BE2C (cell line): ENCODE results near the gene ARHGEF37. TPM values are rescaled to one million over a fixed set of nuclear protein-coding genes. Genes with fewer than 3 reads are reported as not detected.
"Not testable (repeated sequence)": the region's sequence is repeated elsewhere in the genome, so short reads cannot be mapped to it uniquely, and the experiment has no call there.

Source experiments
- DNase-seq: peaks from one replicate; pipeline ENCODE4 v3.0.0-alpha.2; 2020
- H3K27me3 ChIP-seq: fragments of 250-450 bp; sonication (Bioruptor Pico); 2 replicates; pipeline ENCODE4 v1.5.1; 2020; ENCODE audit warnings: mild to moderate bottlenecking
- H3K36me3 ChIP-seq: fragments of 250-450 bp; sonication (Bioruptor Pico); 2 replicates; pipeline ENCODE4 v1.5.1; 2020; ENCODE audit warnings: mild to moderate bottlenecking
- H3K4me1 ChIP-seq: fragments of 250-450 bp; sonication (Bioruptor Pico); 2 replicates; pipeline ENCODE4 v1.5.1; 2020
- H3K4me3 ChIP-seq: 2 replicates; pipeline ENCODE4 v1.5.1; 2011; ENCODE audit warnings: low read depth, low read length
- H3K9me3 ChIP-seq: fragments of 250-450 bp; sonication (Bioruptor Pico); 2 replicates; pipeline ENCODE4 v1.5.1; 2020
- polyA plus RNA-seq: library from polyadenylated mRNA; unstranded; fragments of >200 nt; gene quantifications from one replicate; pipeline ENCODE4 v1.2.1, GENCODE V29; 2012; ENCODE audit warnings: low read depth, missing spikeins; ENCODE audit not compliant: insufficient read length, insufficient read depth
- TF ChIP-seq, protein P1 (sequence below): IDR thresholded peaks from 2 replicates; pipeline ENCODE4 v1.5.1; 2012; ENCODE audit warnings: mild to moderate bottlenecking, low read depth, low read length

ARHGEF37 gene
- polyA plus RNA-seq = 0.23 TPM

- Histone ChIP-seq H3K27me3 (no peaks in the 10 kb centered on the region), H3K4me3 (peak within 1 kb of the TSS; percentile 66), H3K9me3 (no peaks in the 10 kb centered on the region), H3K4me1 (no peaks in the 10 kb centered on the region; the same call in none of the 2 replicates), H3K36me3 (no peaks in the 10 kb centered on the region)
- DNase-seq = peak; percentile 71
- TF ChIP-seq, protein P1, sequence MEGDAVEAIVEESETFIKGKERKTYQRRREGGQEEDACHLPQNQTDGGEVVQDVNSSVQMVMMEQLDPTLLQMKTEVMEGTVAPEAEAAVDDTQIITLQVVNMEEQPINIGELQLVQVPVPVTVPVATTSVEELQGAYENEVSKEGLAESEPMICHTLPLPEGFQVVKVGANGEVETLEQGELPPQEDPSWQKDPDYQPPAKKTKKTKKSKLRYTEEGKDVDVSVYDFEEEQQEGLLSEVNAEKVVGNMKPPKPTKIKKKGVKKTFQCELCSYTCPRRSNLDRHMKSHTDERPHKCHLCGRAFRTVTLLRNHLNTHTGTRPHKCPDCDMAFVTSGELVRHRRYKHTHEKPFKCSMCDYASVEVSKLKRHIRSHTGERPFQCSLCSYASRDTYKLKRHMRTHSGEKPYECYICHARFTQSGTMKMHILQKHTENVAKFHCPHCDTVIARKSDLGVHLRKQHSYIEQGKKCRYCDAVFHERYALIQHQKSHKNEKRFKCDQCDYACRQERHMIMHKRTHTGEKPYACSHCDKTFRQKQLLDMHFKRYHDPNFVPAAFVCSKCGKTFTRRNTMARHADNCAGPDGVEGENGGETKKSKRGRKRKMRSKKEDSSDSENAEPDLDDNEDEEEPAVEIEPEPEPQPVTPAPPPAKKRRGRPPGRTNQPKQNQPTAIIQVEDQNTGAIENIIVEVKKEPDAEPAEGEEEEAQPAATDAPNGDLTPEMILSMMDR = no peak
Observed at GRCh38 chr5:149581192-149581861, at the start of gene ARHGEF37. ARHGEF37 (plus strand) TSS chr5:149581498; CDS start chr5:149597770, 16,272 bp downstream.

DNA sequence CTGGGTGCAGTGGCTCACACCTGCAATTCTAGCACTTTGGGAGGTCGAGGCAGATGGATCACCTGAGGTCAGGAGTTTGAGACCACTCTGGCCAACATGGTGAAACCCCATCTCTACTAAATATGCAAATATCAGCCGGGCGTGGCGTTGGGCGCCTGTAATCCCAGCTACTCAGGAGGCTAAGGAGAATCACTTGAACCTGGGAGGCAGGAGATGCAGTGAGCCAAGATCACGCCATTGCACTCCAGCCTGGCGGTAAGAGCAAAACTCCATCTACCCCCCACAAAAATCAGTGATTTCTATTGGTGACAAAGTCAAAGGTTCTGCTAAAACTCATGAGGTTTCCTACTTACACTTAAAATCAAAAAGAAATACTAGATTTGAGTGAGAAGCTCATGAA lies 48.9 kb upstream of the ARHGEF37 start:
- H3K4me3 ChIP-seq = no peak overlapping the region
- no peaks in the 10 kb centered on the region for H3K27me3 ChIP-seq
- H3K9me3 ChIP-seq = no peaks in the 10 kb centered on the region
- H3K36me3 ChIP-seq = peaks cover 25% of the 10 kb centered on the region
- DNase-seq = no peak
- H3K4me1 ChIP-seq = peaks cover 13% of the 10 kb centered on the region
- TF ChIP-seq, protein P1 = no peak

GRCh38 chr5:149535787-149536186 lies 45.5 kb upstream of the ARHGEF37 start:
- not testable (repeated sequence) for H3K4me3 ChIP-seq, H3K9me3 ChIP-seq, DNase-seq, H3K27me3 ChIP-seq, H3K4me1 ChIP-seq
- peaks cover 36% of the 10 kb centered on the region for H3K36me3 ChIP-seq

DNA sequence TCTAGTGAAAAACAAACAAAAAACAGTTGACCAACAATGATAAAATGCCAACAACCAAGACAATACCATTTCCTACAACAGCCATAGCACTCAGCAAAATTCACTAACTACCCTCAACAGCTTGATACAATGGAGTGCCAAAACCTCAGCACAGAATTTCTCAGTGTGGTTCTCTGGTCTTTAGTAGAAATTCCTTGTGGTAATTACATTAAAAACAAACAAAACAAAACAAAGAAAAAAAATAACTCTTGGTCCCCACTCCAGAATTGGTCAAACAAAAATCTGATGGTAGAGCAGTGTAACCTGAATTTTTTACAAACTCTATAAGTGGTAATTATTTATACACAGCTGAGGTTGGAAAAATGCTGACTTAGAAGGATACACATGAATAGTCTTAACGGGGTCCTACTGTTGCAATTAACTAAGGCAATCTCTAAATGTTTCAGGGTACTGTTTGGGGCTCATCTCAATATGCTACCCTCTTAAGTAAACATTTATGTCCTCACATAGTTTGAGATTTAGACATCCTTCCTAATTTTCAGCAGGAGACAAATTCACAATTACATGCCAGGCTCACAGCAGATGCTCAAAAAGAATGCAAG lies 43.8 kb upstream of the ARHGEF37 start:
- Histone ChIP-seq H3K4me3 (no peak overlapping the region), H3K36me3 (peaks cover 46% of the 10 kb centered on the region), H3K27me3 (no peaks in the 10 kb centered on the region), H3K4me1 (peaks cover 8% of the 10 kb centered on the region), H3K9me3 (no peaks in the 10 kb centered on the region)
- DNase-seq = no peak
- TF ChIP-seq, protein P1 = no peak

DNA sequence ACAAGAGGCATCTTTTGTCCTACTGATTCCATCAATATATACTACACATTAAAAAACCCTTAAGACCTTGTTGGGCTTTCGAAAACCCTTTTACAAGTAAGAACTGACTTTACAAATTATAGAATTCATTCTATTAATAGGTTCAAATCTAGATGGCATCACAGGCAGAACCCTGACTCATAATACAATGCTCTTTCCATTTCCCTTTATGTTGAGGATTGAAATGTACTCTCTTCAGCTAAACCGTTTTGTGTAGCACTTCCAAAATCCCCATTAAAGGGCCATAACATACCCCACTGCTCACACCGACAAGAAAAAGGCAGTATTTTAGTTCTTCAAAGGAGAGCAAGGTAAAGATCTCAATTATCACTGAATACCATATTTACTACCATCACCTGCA lies 41.2 kb upstream of the ARHGEF37 start:
- TF ChIP-seq, protein P1 = no peak
- Histone ChIP-seq H3K4me3 (no peak overlapping the region), H3K36me3 (peaks cover 60% of the 10 kb centered on the region), H3K4me1 (peaks cover 17% of the 10 kb centered on the region), H3K9me3 (no peaks in the 10 kb centered on the region), H3K27me3 (no peaks in the 10 kb centered on the region)
- DNase-seq = no peak

DNA sequence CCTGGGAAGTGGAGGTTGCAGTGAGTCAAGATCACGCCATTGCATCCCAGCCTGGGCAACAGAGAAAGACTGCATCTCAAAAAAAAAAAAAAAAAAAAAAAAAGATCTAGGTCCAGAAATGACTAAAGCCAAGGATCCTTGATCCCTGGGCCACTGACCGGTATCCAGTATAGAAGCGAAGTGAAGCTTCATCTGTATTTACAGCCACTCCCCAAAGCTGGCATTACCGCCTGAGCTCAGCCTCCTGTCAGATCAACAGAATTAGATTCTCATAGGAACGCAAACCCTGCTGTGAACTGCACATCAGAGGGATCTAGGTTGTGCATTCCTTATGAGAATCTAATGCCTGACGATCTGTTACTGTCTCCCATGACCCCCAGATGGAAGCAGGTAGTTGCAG lies 39.4 kb upstream of the ARHGEF37 start:
- Histone ChIP-seq H3K4me1 (peaks cover 13% of the 10 kb centered on the region), H3K9me3 (no peaks in the 10 kb centered on the region), H3K36me3 (peaks cover 65% of the 10 kb centered on the region), H3K4me3 (no peak overlapping the region), H3K27me3 (no peaks in the 10 kb centered on the region)
- no peak for DNase-seq
- TF ChIP-seq, protein P1 = no peak
